Fibroblast of the aortic adventitia (primary cell): ENCODE measurements around the gene CITED4. TPM values are rescaled to one million over a fixed set of nuclear protein-coding genes. Genes with fewer than 3 reads are reported as not detected.

Experiments
- DNase-seq: peaks from one replicate; pipeline ENCODE4 v3.0.0-alpha.2; 2010; ENCODE audit warnings: low read depth
- H3K4me3 ChIP-seq: 2 replicates; pipeline ENCODE4 v1.5.1; 2011; ENCODE audit warnings: low read depth, mild to moderate bottlenecking, control low read depth, low read length, moderate library complexity
- CTCF ChIP-seq: IDR thresholded peaks from 2 replicates; pipeline ENCODE4 v1.5.1; 2011; ENCODE audit warnings: mild to moderate bottlenecking, low read length, control low read depth, inconsistent platforms; ENCODE audit not compliant: insufficient read depth
- total RNA-seq: library from RNA; depleted of rRNA; stranded (reverse); fragments of >200 nt; gene quantifications from 2 replicates; pipeline ENCODE4 v1.2.3, GENCODE V29; 2012; ENCODE audit warnings: low replicate concordance

CITED4 gene
- total RNA-seq, 1 donor = 3.6 TPM

GRCh38 chr1:40847023-40847745, 15.0 kb downstream of the CITED4 start:
- no peak for DNase-seq
- H3K4me3 ChIP-seq = no peak overlapping the region
- TF ChIP-seq CTCF = no peak

GRCh38 chr1:40845895-40846294, 16.3 kb downstream of the CITED4 start:
- no peak for DNase-seq
- H3K4me3 ChIP-seq = no peak overlapping the region
- no peak for TF ChIP-seq CTCF

GRCh38 chr1:40844887-40845878, 17.0 kb downstream of the CITED4 start:
- H3K4me3 ChIP-seq = no peak overlapping the region
- no peak for DNase-seq
- no peak for TF ChIP-seq CTCF

GRCh38 chr1:40844079-40844478, 18.1 kb downstream of the CITED4 start:
- no peak for TF ChIP-seq CTCF
- no peak for DNase-seq
- no peak overlapping the region for H3K4me3 ChIP-seq

GRCh38 chr1:40842691-40843090, 19.5 kb downstream of the CITED4 start:
- no peak overlapping the region for H3K4me3 ChIP-seq
- TF ChIP-seq CTCF = no peak
- DNase-seq = no peak

GRCh38 chr1:40842207-40842606, 20.0 kb downstream of the CITED4 start:
- H3K4me3 ChIP-seq = no peak overlapping the region
- DNase-seq = no peak
- no peak for TF ChIP-seq CTCF
